Smooth muscle cell (in vitro differentiated cells): ENCODE measurements around the gene CHADL. TPM values are rescaled to one million over a fixed set of nuclear protein-coding genes. Genes with fewer than 3 reads are reported as not detected.

Source experiments
- DNase-seq: peaks from one replicate; lab custom pipeline; 2025; ENCODE audit not compliant: unreplicated experiment; lab: John Stamatoyannopoulos, UW
- H2AFZ ChIP-seq: fragments of 200-600 bp; sonication (generic); 2 replicates; pipeline ENCODE4 v1.6.0; 2016; ENCODE audit warnings: antibody characterized with exemption, low read depth, mild to moderate bottlenecking
- H3F3A ChIP-seq: fragments of 200-600 bp; sonication (generic); 2 replicates; pipeline ENCODE4 v1.6.0; 2017; ENCODE audit warnings: antibody characterized with exemption, low read depth
- H3K27ac ChIP-seq: fragments of 200-600 bp; sonication (generic); 2 replicates; pipeline ENCODE4 v1.5.1; 2016; ENCODE audit warnings: low read depth, mild to moderate bottlenecking
- H3K27me3 ChIP-seq: fragments of 200-600 bp; sonication (generic); 2 replicates; pipeline ENCODE4 v1.6.1; 2016; ENCODE audit warnings: low read depth, mild to moderate bottlenecking
- H3K36me3 ChIP-seq: fragments of 200-600 bp; sonication (generic); 2 replicates; pipeline ENCODE4 v1.5.1; 2016; ENCODE audit warnings: low read depth
- H3K4me1 ChIP-seq: fragments of 200-600 bp; sonication (generic); 2 replicates; pipeline ENCODE4 v1.5.1; 2016; ENCODE audit warnings: low read depth
- H3K4me2 ChIP-seq: fragments of 200-600 bp; sonication (generic); 2 replicates; pipeline ENCODE4 v1.6.0; 2016; ENCODE audit warnings: mild to moderate bottlenecking
- H3K4me3 ChIP-seq: fragments of 200-600 bp; sonication (generic); 2 replicates; pipeline ENCODE4 v1.5.1; 2016; ENCODE audit warnings: mild to moderate bottlenecking
- H3K79me2 ChIP-seq: fragments of 200-600 bp; sonication (generic); 2 replicates; pipeline ENCODE4 v1.6.0; 2016; ENCODE audit warnings: low read depth, mild to moderate bottlenecking
- H3K9ac ChIP-seq: fragments of 200-600 bp; sonication (generic); 2 replicates; pipeline ENCODE4 v1.6.0; 2016; ENCODE audit warnings: low read depth
- H3K9me3 ChIP-seq: fragments of 200-600 bp; sonication (generic); replicated peaks from 2 replicates; pipeline ENCODE4 v1.5.1; 2016; ENCODE audit warnings: low read depth
- H4K20me1 ChIP-seq: fragments of 200-600 bp; sonication (generic); 2 replicates; pipeline ENCODE4 v1.6.0; 2016; ENCODE audit warnings: low read depth
- WGBS: methylation state at CpG from one replicate; pipeline ENCODE4 v1.1.7; 2016; ENCODE audit warnings: low lambda C conversion rate; 5-methylcytosine and 5-hydroxymethylcytosine counted together
- polyA plus RNA-seq: library from polyadenylated mRNA; unstranded; fragments of >200 nt; fragmentation: Nextera tagmentation; extraction: Ambion mirVana; gene quantifications from 2 replicates; pipeline ENCODE4 v1.2.1, GENCODE V29; 2016
- total RNA-seq: library from RNA; depleted of rRNA; stranded (reverse); fragments of >200 nt; gene quantifications from 2 replicates; pipeline ENCODE4 v1.2.3, GENCODE V29; 2014
- TF ChIP-seq, protein P1 (sequence below): fragments of 200-600 bp; sonication (generic); IDR thresholded peaks from 2 replicates; pipeline ENCODE4 v1.5.1; 2017; ENCODE audit warnings: borderline replicate concordance, mild to moderate bottlenecking, antibody characterized with exemption; ENCODE audit not compliant: insufficient read depth, poor library complexity, severe bottlenecking

Gene CHADL
- total and polyA plus RNA-seq, 2 experiments from 2014 or later = 0.17 TPM; not detected in 1

DNA sequence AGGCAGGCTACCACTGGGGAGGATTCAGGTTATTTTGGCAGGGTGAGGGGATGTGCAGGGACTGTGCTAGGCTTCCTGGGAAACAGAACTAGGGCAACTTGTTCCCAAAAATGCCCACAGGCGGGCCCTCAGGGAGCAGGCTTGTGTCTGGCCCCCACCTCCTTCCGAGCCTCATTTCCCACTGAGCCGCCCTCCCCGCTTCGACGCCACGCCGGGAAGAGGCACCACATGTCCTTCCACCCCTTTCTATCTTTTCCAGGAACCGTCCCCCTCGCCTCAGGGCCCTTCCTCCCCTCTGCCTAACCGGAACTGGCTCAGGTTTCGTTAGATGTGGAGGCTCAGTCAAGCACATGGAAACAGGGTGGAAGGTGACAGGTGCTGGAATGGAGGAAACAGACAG lies 9.4 kb upstream of the CHADL start:
- Histone ChIP-seq H3F3A (no peaks in the 10 kb centered on the region), H3K27ac (no peak overlapping the region), H4K20me1 (no peaks in the 10 kb centered on the region), H3K79me2 (no peaks in the 10 kb centered on the region), H3K9me3 (no peaks in the 10 kb centered on the region), H3K4me1 (no peaks in the 10 kb centered on the region), H3K4me2 (no peak overlapping the region), H3K27me3 (no peaks in the 10 kb centered on the region), H3K36me3 (no peaks in the 10 kb centered on the region), H3K9ac (no peak overlapping the region), H3K4me3 (no peak overlapping the region), H2AFZ (no peak overlapping the region)
- TF ChIP-seq, protein P1, sequence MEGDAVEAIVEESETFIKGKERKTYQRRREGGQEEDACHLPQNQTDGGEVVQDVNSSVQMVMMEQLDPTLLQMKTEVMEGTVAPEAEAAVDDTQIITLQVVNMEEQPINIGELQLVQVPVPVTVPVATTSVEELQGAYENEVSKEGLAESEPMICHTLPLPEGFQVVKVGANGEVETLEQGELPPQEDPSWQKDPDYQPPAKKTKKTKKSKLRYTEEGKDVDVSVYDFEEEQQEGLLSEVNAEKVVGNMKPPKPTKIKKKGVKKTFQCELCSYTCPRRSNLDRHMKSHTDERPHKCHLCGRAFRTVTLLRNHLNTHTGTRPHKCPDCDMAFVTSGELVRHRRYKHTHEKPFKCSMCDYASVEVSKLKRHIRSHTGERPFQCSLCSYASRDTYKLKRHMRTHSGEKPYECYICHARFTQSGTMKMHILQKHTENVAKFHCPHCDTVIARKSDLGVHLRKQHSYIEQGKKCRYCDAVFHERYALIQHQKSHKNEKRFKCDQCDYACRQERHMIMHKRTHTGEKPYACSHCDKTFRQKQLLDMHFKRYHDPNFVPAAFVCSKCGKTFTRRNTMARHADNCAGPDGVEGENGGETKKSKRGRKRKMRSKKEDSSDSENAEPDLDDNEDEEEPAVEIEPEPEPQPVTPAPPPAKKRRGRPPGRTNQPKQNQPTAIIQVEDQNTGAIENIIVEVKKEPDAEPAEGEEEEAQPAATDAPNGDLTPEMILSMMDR = no peak
- WGBS = 96% methylated on average over 12 of the region's 12 CpGs
- DNase-seq = no peak

GRCh38 chr22:41249442-41249841 lies 8.7 kb upstream of the CHADL start:
- H3K9ac ChIP-seq = no peak overlapping the region
- WGBS = 98% methylated on average over 14 of the region's 14 CpGs
- no peaks in the 10 kb centered on the region for H3K27me3 ChIP-seq
- no peak for DNase-seq
- H3F3A ChIP-seq = no peaks in the 10 kb centered on the region
- no peak overlapping the region for H3K27ac ChIP-seq
- no peaks in the 10 kb centered on the region for H3K4me1 ChIP-seq
- H3K9me3 ChIP-seq = no peaks in the 10 kb centered on the region
- H3K36me3 ChIP-seq = no peaks in the 10 kb centered on the region
- no peak overlapping the region for H2AFZ ChIP-seq
- no peak overlapping the region for H3K4me3 ChIP-seq
- TF ChIP-seq, protein P1 = no peak
- H3K79me2 ChIP-seq = no peaks in the 10 kb centered on the region
- H4K20me1 ChIP-seq = no peaks in the 10 kb centered on the region
- no peak overlapping the region for H3K4me2 ChIP-seq

- Histone ChIP-seq H3K9ac (no peak overlapping the region), H3K9me3 (no peaks in the 10 kb centered on the region), H3K4me3 (no peak overlapping the region), H3K79me2 (no peaks in the 10 kb centered on the region), H3K4me2 (no peak overlapping the region), H3K4me1 (no peaks in the 10 kb centered on the region), H3K36me3 (no peaks in the 10 kb centered on the region), H3K27ac (no peak overlapping the region), H3F3A (no peaks in the 10 kb centered on the region), H4K20me1 (no peaks in the 10 kb centered on the region), H2AFZ (no peak overlapping the region), H3K27me3 (no peaks in the 10 kb centered on the region)
- no peak for DNase-seq
- WGBS = 97% methylated on average over 10 of the region's 10 CpGs
- TF ChIP-seq, protein P1 = no peak
Observed at GRCh38 chr22:41248758-41249157, 8.0 kb upstream of the CHADL start.

- Histone ChIP-seq H2AFZ (no peak overlapping the region), H3K27ac (no peak overlapping the region), H3K36me3 (no peaks in the 10 kb centered on the region), H3F3A (no peaks in the 10 kb centered on the region), H3K4me3 (no peak overlapping the region), H3K4me2 (no peak overlapping the region), H3K79me2 (no peaks in the 10 kb centered on the region), H3K9ac (no peak overlapping the region), H3K4me1 (no peaks in the 10 kb centered on the region), H4K20me1 (no peaks in the 10 kb centered on the region), H3K27me3 (no peaks in the 10 kb centered on the region), H3K9me3 (no peaks in the 10 kb centered on the region)
- 98% methylated on average over 15 of the region's 15 CpGs for whole genome bisulfite sequencing
- DNase-seq = no peak
- TF ChIP-seq, protein P1 = no peak
Observed at GRCh38 chr22:41248314-41248713, 7.6 kb upstream of the CHADL start.
